ENCODE measurements around the gene ZMYND8.

The ZMYND8 gene

DNA sequence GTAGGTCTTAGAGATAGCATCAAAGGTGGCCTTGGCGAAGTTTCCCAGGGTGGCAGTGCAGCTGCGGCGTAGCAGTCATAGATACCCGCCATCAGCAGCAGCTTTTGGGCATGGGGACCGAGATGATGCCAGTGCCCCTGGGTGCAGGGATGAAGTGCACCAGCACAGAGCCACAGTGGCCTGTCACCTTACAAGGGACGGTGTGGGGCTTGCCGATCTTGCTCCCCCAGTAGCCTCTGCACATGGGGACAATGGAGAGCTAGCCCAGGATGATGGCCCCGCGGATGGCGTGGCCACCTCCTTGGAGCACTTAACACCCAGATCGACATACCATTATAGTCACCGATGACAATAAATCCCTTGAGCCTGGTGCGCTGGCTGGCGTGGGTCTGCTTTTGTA, 195.5 kb downstream of the ZMYND8 start:
- DNase-seq = no peak

DNA sequence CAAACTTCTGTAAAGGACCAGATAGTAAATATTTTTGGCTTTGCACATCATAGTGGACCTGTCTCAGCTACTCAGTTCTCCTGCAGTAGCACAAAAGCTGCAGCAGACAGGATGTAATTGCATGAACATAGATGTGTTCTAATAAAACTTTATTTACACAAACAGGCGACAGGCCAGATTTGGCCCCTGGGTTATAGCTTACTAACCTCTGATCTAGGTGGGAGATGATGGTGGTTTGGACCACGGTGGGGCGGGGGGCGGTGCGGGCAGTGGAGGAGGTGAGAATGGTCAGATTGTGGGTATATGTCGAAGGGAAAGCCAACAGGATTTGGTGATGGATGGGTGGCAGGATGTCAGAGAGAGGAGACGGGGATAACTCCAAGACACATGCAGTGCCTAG, 196.3 kb downstream of the ZMYND8 start:
- no peak for DNase-seq
